ENCODE measurements around the gene CALR.

CALR gene

DNA sequence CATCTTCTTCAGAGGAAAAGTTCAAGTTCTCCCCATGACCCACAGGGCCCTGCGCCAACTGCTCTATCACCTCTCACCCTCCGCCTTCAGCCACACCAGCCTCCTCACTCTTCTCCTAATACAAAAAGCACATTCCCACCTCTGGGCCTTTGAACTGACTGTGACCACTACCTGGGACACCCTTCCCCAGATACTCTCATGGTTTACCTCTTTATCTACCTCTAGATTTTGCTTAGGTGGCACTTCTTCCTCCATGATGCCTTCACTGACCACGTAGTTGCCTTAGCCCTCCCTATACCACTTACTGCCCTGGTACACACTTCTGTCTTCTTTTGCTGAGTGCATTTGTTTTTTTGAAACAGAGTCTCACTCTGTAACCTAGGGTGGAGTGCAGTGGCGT, 15.4 kb upstream of the CALR start:
- no peak for DNase-seq (ENCODE audit: low read depth)
- no peak for TF ChIP-seq CTCF (conservative IDR thresholded peaks at IDR 0.05; ENCODE audit: low read length)
- no peak overlapping the region for H3K4me3 ChIP-seq (ENCODE audit: low read length)

GRCh38 chr19:12924621-12925310, 13.6 kb upstream of the CALR start:
- DNase-seq (ENCODE audit: low read depth): no peak
- TF ChIP-seq CTCF (conservative IDR thresholded peaks at IDR 0.05; ENCODE audit: low read length): no peak
- H3K4me3 ChIP-seq (ENCODE audit: low read length): no peak overlapping the region

DNA sequence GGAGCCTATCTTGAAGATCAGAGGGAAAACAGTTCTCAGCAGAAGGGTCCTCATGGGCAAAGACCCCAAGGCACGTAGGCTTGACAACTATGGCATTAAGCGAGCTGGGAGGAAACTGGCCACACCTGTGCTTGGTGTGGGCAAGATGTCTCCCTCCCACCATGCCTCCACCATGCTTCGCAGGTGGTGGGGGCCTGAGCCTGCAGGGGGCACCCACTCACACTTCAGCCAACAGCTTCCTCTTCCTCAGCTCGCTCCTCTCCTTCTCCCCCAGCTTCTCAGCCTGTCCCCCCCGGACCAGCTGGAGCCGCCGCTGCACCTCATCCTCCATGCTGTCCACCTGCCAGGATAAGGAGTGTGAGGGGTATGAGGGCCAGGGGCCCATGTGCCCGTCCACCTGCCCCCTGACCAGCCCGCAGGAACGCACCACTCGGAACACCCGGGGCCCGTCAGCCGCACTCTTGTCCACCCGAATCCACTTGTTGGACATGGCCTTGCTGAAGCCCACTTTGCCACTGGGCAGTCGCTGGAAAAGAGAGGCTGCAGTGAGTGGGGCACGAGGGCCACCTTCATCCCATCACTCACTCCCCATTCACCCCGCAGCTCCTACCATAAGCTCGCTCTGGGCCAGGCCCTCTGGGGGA, 8.3 kb upstream of the CALR start:
- no peak overlapping the region for H3K4me3 ChIP-seq (ENCODE audit: low read length)
- TF ChIP-seq CTCF (conservative IDR thresholded peaks at IDR 0.05; ENCODE audit: low read length): no peak
- DNase-seq (ENCODE audit: low read depth): no peak

DNA sequence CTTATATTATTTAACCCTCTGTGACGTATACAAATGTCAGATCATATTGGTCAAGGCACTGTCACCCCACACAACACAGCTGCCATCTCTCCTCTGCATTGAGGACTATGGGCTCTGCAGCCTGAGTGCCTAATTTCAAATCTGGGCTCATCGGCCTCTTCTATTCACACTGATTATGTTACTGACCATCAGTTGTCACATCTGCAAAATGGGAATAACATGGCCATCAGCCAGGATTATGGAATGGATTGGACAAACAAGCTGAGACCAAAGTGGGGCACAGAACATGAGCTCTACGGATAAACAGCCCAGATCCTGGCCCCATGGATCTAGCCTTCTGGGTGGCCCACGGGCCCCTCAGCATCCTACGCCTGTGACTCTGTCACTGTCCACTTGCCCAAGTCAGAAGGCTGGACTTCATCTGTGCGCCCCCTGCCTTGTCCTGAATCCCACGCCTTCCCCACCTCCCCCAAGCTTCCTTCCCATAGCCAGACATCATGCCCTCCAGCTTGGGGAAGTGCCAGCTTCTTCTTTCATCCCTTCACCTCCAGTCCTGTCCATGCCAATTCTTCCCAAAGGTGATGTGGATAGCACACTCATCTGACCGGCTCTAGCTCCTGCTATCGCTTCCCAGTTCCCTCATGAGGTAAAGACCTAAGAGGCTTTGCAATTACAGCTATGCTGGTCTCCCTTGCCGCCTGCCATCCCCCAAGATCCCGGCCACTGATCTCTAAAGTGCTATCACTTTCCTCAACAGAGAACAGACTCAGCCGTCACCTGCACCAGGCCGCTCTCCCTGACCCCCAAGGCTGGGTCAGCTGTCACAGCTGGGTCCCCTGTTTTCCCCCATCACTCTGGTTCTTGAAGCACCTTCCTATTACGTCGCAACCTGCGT, 5.8 kb upstream of the CALR start:
- no peak for TF ChIP-seq CTCF (conservative IDR thresholded peaks at IDR 0.05; ENCODE audit: low read length)
- H3K4me3 ChIP-seq (ENCODE audit: low read length): peak overlapping the region; percentile 96
- DNase-seq (ENCODE audit: low read depth): no peak

DNA sequence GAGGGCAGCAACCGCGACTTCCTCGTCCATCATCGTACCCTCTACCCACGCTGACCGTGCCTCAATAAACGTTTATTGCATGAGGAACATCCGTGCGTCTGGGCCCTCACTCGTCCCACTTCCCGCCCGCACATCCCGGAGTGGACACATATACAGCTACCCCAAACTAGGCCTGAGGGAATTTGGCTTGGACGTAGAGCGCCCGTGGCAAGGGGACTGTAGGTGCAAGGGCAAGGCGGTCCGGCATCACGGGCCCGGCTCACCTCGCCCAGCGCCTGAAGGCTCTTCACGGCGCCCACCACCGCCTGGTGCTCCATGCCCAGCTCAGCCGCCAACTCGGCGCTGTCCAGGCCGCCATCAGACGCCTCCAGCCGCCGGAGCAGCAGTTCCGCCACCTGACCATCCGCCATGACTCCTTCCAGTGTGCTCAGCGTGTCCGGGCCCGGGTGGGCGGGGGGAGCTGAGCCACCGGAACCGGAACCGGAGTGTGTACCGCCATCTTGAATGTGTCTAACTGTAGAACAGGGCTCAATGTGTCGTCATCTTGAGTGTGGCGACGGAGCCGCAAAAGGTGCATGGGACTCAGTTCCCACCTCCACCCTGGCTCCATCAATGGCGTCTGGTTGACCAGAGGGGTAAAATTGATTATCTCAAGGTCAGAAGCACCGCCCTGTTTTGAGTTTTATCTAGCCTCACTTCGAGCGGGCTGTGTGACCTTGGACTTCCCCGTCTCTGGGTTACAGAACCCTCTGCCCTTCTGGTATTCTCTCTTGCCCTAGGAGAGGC, 4.9 kb upstream of the CALR start, which contains the start of gene FARSA:
TSS of gene FARSA (minus strand) at position 425 of the 786 bp plus-strand sequence. CDS start at position 410, 15 bp downstream.
- peak within 1 kb of the TSS; percentile 96 for H3K4me3 ChIP-seq (ENCODE audit: low read length)
- DNase-seq (ENCODE audit: low read depth): peak; percentile 87
- no peak for TF ChIP-seq CTCF (conservative IDR thresholded peaks at IDR 0.05; ENCODE audit: low read length)

GRCh38 chr19:12935071-12935470, 3.3 kb upstream of the CALR start:
- no peak for TF ChIP-seq CTCF (conservative IDR thresholded peaks at IDR 0.05; ENCODE audit: low read length)
- no peak for DNase-seq (ENCODE audit: low read depth)

More at GRCh38 chr19:12935071-12935470, 3.3 kb upstream of the CALR start:
- H3K4me3 ChIP-seq (ENCODE audit: low read length): no peak overlapping the region

Measured in AG10803 (cell line).